ENCODE data around the gene EFTUD2.

DNA sequence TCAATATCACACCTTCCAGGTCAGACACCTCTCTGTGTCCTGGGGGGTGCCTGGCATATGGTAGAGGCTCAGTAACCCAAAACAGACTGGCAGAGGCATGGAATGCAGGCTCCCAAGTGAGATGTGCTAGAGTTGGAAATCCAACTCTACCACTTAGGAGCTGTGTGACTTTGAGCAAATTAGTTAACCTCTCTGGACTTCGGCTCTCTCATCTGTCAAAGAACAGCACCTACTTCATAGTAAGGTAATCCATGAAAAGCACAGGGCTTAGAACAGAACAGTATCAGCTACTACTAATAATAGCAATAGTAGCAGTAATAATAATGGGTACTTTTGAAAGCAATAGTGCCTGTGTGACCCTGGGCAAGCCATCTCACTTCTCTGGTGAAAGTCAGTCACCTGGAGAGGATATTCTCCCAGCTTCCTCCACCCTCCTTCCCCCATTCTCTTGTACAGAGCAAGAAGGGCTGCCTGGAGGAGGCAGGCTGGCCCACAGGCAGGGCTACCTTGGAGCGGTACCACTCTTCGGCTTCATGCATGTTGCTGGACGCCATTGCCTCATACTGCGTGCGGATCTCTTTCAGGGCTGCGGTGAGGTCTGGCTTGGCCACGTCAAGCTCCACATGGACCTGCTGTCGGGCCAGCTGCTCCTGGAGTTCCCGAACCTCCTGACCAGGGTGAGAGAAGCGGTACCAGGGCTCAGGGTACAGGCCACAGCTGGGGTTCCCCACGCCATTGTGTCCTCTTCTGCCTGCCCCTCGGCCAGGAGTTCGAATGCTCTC is 13.7 kb upstream of the EFTUD2 start:
- TF ChIP-seq, protein P1, sequence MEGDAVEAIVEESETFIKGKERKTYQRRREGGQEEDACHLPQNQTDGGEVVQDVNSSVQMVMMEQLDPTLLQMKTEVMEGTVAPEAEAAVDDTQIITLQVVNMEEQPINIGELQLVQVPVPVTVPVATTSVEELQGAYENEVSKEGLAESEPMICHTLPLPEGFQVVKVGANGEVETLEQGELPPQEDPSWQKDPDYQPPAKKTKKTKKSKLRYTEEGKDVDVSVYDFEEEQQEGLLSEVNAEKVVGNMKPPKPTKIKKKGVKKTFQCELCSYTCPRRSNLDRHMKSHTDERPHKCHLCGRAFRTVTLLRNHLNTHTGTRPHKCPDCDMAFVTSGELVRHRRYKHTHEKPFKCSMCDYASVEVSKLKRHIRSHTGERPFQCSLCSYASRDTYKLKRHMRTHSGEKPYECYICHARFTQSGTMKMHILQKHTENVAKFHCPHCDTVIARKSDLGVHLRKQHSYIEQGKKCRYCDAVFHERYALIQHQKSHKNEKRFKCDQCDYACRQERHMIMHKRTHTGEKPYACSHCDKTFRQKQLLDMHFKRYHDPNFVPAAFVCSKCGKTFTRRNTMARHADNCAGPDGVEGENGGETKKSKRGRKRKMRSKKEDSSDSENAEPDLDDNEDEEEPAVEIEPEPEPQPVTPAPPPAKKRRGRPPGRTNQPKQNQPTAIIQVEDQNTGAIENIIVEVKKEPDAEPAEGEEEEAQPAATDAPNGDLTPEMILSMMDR (conservative IDR thresholded peaks at IDR 0.05; ENCODE audit: low read length): no peak
- no peak for TF ChIP-seq EZH2phosphoT487 (IDR thresholded peaks at IDR 0.05; ENCODE audit: borderline replicate concordance, low read depth, low read length)

All from OCI-LY7 (cell line).